Dedifferentiated amniotic fluid mesenchymal stem cell (primary cell): ENCODE measurements around the gene VAPA.

Source experiments
- DNase-seq: peaks from one replicate; pipeline ENCODE4 v3.0.0-alpha.2; 2016; ENCODE audit errors: extremely low spot score

Gene VAPA

GRCh38 chr18:10002280-10002679 lies 88.5 kb downstream of the VAPA start:
- DNase-seq, result no peak

- no peak for DNase-seq
Observed at GRCh38 chr18:10003281-10003680, 89.5 kb downstream of the VAPA start.

- no peak for DNase-seq
Observed at GRCh38 chr18:10003866-10004265, 90.0 kb downstream of the VAPA start.

GRCh38 chr18:10006311-10006893 lies 92.6 kb downstream of the VAPA start:
- peak; percentile 46 for DNase-seq

GRCh38 chr18:10008006-10008647 lies 94.3 kb downstream of the VAPA start:
- no peak for DNase-seq
